ENCODE results near the gene ZPBP.

GRCh38 chr7:50069613-50070012 is 23.4 kb downstream of the ZPBP start:
- TF ChIP-seq CTCF (conservative IDR thresholded peaks at IDR 0.05; ENCODE audit: low read length) (no peak), EZH2phosphoT487 (IDR thresholded peaks at IDR 0.05; ENCODE audit: borderline replicate concordance) (no peak)

Measured in Loucy (cell line).